WI38 (cell line): ENCODE measurements around the gene PLD2.

Source experiments
- H3K4me3 ChIP-seq: 2 replicates; pipeline ENCODE4 v1.5.1; 2011; ENCODE audit warnings: low read depth, mild to moderate bottlenecking, control low read depth, low read length
- TF ChIP-seq, protein P1 (sequence below): IDR thresholded peaks from 2 replicates; pipeline ENCODE4 v1.5.1; 2012; ENCODE audit warnings: low read depth, mild to moderate bottlenecking, control low read depth, low read length

PLD2 gene

DNA sequence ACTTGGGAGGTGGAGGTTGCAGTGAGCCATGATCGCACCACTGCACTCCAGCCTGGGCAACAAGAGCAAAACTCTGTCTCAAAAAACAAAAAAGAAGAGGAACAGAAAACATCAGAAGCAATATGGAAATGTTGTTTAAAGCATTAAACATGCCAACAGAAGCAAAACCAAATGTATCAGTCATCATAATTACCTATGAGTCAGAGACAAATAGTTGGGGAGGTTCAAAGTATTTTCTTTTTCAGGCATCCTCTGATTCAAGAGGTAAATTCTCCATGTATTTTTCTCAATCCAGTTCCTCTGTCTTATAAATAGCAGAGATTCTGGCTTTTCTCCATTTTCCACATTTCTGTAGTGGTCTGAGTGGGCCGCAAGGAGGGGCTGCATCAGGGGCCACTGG lies 37.3 kb upstream of the PLD2 start:
- TF ChIP-seq, protein P1, sequence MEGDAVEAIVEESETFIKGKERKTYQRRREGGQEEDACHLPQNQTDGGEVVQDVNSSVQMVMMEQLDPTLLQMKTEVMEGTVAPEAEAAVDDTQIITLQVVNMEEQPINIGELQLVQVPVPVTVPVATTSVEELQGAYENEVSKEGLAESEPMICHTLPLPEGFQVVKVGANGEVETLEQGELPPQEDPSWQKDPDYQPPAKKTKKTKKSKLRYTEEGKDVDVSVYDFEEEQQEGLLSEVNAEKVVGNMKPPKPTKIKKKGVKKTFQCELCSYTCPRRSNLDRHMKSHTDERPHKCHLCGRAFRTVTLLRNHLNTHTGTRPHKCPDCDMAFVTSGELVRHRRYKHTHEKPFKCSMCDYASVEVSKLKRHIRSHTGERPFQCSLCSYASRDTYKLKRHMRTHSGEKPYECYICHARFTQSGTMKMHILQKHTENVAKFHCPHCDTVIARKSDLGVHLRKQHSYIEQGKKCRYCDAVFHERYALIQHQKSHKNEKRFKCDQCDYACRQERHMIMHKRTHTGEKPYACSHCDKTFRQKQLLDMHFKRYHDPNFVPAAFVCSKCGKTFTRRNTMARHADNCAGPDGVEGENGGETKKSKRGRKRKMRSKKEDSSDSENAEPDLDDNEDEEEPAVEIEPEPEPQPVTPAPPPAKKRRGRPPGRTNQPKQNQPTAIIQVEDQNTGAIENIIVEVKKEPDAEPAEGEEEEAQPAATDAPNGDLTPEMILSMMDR = no peak

DNA sequence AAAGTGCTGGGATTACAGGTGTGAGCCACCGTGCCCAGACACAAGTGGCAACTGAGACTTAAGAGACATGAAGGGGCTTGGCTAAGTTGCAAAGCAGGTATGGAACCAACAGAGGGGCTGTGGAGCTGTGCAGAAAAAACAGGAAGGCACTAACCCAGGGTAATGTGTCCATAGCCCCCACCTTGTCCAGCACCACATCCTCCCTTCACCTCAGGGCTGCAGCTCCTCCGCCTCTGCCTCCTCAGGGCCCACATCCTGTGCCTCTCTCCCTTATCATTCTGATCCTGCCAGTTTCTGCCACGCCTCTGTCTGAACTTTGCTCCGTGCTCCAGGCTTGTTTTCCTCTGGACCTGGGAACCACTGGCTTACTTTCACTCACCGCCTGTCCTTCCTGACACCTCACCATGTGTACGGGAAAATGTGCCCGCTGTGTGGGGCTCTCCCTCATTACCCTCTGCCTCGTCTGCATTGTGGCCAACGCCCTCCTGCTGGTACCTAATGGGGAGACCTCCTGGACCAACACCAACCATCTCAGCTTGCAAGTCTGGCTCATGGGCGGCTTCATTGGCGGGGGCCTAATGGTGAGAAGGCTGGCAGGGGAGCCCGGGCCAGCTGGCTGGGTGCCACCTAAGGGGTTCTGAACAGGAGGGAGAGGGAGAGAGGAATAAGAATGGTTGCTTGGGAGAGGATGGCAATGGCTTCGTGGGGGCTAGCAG lies 35.3 kb upstream of the PLD2 start, which contains the start of gene TM4SF5:
Gene TM4SF5 (plus strand): TSS at position 368 of the 716 bp plus-strand sequence. CDS start 37 bp downstream, at position 405.
- no peak within 1 kb of the TSS for H3K4me3 ChIP-seq
- TF ChIP-seq, protein P1 = no peak

More for the DNA sequence above, 37.3 kb upstream of the PLD2 start:
- H3K4me3 ChIP-seq = no peak overlapping the region

DNA sequence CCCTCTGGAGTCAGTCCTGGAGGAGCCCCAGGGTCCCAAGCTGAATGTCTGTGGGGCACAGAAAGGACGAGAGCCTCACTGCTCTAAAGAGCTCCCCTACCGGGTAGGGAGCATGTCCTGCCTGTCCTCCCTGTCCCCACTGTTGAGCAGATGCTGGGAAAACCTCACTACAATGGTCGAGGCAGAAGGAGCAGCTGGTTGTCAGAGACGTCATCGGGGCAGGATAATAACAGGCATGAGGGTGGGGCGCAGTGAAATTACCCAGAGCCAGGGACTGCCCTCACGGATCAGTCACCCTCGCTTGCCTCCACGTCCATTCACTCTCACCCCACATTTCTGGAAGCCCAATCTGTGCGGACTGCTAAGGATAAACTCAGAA lies 34.7 kb upstream of the PLD2 start:
- H3K4me3 ChIP-seq = no peak overlapping the region
- TF ChIP-seq, protein P1 = no peak

DNA sequence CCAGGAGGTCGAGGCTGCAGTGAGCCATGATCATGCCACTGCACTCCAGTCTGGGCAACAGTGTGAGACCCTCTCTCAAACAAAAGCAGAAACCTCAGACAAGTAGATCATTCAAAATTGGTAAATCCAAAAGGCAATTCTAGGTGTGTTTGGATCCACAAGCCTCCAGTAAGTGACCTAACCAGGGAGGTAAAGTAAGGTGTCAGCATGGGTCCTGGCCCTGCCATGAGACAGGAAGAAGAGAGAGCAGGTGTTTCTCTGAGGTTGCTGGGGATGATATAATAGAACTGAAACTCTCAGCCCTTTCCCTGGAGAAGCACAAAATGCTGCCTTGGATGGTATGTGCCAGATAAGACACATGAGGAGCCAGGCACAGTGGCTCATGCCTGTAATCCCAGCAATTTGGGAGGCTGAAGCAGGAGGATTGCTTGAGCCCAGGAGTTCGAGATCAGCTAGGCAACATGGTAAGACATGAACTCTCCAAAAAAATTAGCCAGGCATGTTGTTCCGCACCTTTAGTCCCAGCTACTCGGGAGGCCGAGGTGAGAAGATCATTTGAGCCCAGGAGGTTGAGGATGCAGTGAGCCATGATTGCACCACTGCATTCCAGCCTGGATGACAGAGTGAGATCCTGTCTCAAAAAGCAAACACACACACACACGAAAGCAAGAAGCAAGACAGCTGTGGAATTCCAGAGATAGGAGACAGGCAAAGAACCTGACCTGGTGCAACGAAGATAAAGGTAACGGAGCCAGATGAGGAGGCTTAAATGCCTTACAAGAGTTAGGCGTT lies 28.8 kb upstream of the PLD2 start:
- no peak overlapping the region for H3K4me3 ChIP-seq
- TF ChIP-seq, protein P1 = no peak

DNA sequence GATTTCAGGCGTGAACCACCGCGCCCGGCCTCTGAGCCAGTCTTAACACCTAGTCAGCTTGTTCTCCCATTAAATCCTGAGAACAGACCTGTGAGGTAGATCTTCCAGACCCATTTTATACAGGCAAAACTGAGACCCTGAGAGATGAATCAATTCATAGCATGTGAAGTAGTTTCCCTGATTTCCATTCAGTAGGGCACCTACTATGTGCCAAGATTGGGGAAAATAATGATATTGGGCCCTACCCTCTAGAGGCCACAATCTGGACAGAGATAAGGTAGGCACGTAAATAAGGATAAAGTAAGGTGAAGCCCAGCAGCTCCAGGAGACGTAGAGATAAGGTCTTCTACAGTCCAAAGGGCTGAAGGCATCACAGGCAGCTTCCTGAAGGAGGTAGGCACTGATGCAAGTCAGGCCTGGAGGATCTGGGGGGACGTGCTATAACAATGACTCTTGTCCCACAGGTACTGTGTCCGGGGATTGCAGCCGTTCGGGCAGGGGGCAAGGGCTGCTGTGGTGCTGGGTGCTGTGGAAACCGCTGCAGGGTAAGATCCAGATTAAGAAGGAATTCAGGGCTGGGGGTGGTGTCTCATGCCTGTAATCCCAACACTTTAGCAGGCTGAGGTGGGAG lies 26.5 kb upstream of the PLD2 start:
- H3K4me3 ChIP-seq = no peak overlapping the region
- TF ChIP-seq, protein P1 = no peak

DNA sequence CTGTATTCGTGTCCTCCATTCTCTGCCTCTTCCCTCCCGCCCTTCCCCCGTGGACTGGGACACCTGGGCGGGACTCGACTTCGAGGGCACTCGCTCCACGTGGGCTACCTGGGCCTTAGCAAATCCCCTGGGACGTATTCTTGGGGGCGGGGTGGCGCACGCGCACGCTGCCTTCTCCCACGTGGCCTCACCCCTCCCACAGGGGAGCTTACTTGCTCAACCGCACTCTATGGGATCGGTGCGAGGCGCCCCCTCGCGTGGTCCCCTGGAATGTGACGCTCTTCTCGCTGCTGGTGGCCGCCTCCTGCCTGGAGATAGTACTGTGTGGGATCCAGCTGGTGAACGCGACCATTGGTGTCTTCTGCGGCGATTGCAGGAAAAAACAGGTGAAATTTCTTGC lies 24.3 kb upstream of the PLD2 start:
- no peak overlapping the region for H3K4me3 ChIP-seq
- TF ChIP-seq, protein P1 = no peak
